Activated CD4-positive, alpha-beta T cell treated with anti-CD3 and anti-CD28 coated beads for 36 hours (primary cell): ENCODE data around the gene MRPL33. TPM values are rescaled to one million over a fixed set of nuclear protein-coding genes. Genes with fewer than 3 reads are reported as not detected.

Experiments
- ATAC-seq: fragments of 200-7000 bp; cut with Tn5 transposase; one replicate; pipeline ENCODE4 v1.10.0; 2021; ENCODE audit warnings: mild to moderate bottlenecking, moderate library complexity
- CTCF ChIA-PET: fragments of 350-600 bp; sonication (Branson Sonifier 250); formaldehyde crosslinking; loops from one replicate; lab custom pipeline; 2021; ENCODE audit warnings: antibody characterized with exemption; lab: Charles Lee
- POLR2A ChIA-PET: fragments of 350-600 bp; sonication (Branson Sonifier 250); formaldehyde crosslinking; loops from one replicate; lab custom pipeline; 2021; ENCODE audit warnings: antibody characterized with exemption, inconsistent platforms; lab: Charles Lee
- DNase-seq: peaks from one replicate; pipeline ENCODE4 v3.0.0-alpha.2; 2020
- H3K27ac Mint-ChIP-seq: one replicate; pipeline ENCODE4 v1.8.0; 2021; ENCODE audit warnings: mixed read lengths
- H3K27me3 Mint-ChIP-seq: one replicate; pipeline ENCODE4 v1.8.0; 2021; ENCODE audit warnings: mixed read lengths
- H3K36me3 Mint-ChIP-seq: one replicate; pipeline ENCODE4 v1.8.0; 2021; ENCODE audit warnings: low read depth, mixed read lengths
- H3K4me1 Mint-ChIP-seq: one replicate; pipeline ENCODE4 v1.8.0; 2021; ENCODE audit warnings: mixed read lengths
- H3K4me3 Mint-ChIP-seq: one replicate; pipeline ENCODE4 v1.8.0; 2021; ENCODE audit warnings: mild to moderate bottlenecking, moderate library complexity, mixed read lengths
- H3K9me3 Mint-ChIP-seq: one replicate; pipeline ENCODE4 v1.8.0; 2021; ENCODE audit warnings: low read depth, mixed read lengths
- intact Hi-C, 2 experiments: fragments of 100-400 bp; cut with DNase I in 1 of 2; cut with micrococcal nuclease in 1 of 2; formaldehyde crosslinking; loops; one replicate each; pipeline versions ENCODE4 v1.14.2 to v1.15.1; 2022 to 2024; cut with DNase I, micrococcal nuclease
- total RNA-seq, 2 experiments: library from RNA; stranded (reverse); gene quantifications; one replicate each; pipeline ENCODE4 v1.2.3, GENCODE V29; 2021

MRPL33 gene
- total RNA-seq, 2 experiments from 2014 or later: 44.7 to 68.0 TPM

DNA sequence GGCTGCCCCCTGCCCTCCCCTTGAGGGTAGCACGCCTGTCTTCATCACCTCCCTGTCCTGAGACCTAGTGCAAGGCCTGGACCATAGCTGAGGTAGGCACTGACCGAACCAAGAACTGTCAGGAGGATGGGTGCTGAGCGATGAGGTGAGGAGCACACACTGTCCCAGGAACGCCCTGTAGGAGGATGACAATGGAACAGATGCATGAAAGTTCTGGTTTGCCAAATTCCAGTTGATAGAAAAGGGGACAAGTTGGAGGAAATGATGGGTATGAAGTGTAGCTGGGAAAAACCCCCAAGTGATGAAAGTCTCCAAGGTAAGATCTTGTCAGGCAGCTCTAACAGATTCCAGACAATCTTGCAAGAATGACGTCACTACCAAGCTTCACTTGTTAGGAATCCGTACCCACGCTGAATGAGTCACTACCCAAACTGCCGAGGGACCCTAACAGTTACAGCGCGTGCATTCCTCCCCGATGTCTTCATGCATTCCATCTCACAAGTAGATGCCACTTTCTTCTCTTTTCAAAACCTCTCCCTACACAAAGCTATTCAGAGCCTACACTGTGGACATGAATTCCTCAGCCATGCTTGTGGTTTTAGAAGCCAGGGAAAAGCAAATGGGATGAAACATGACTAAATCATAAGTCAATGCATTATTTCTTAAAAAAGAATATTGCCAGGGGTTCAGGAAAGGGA is 27.6 kb downstream of the MRPL33 start:
- CTCF ChIA-PET: interaction anchor here (0.8 kb wide), 1 partner anchor 26 kb away, joined by 3 read pairs; no protein-coding TSS in a partner anchor
- Mint-ChIP-seq H3K36me3 (no peaks in the 10 kb centered on the region), H3K27me3 (no peaks in the 10 kb centered on the region), H3K4me3 (no peak overlapping the region), H3K4me1 (no peaks in the 10 kb centered on the region), H3K27ac (no peak overlapping the region), H3K9me3 (no peaks in the 10 kb centered on the region)
- ATAC-seq: no peak
- DNase-seq: no peak
- POLR2A ChIA-PET: no interaction called here
- intact Hi-C loops: no loop called here

GRCh38 chr2:27799646-27800010 is 28.1 kb downstream of the MRPL33 start:
- ATAC-seq: no peak
- no peak overlapping the region for H3K27ac Mint-ChIP-seq
- no peak for DNase-seq
- H3K4me1 Mint-ChIP-seq: no peaks in the 10 kb centered on the region
- no peaks in the 10 kb centered on the region for H3K9me3 Mint-ChIP-seq
- H3K36me3 Mint-ChIP-seq: no peaks in the 10 kb centered on the region
- H3K27me3 Mint-ChIP-seq: no peaks in the 10 kb centered on the region
- POLR2A ChIA-PET: no interaction called here
- CTCF ChIA-PET: interaction anchor here (0.8 kb wide), 1 partner anchor 27 kb away, joined by 3 read pairs; no protein-coding TSS in a partner anchor
- intact Hi-C loops: no loop called here
- H3K4me3 Mint-ChIP-seq: no peak overlapping the region

- CTCF ChIA-PET: no interaction called here
- POLR2A ChIA-PET: no interaction called here
- intact Hi-C loops: no loop called here
- no peaks in the 10 kb centered on the region for H3K9me3 Mint-ChIP-seq
- H3K36me3 Mint-ChIP-seq: peaks cover 2% of the 10 kb centered on the region
- H3K27me3 Mint-ChIP-seq: no peaks in the 10 kb centered on the region
- ATAC-seq (no peak), DNase-seq (no peak)
- no peaks in the 10 kb centered on the region for H3K4me1 Mint-ChIP-seq
- no peak overlapping the region for H3K27ac Mint-ChIP-seq
- H3K4me3 Mint-ChIP-seq: no peak overlapping the region
Observed at GRCh38 chr2:27800856-27801255, 29.3 kb downstream of the MRPL33 start.

DNA sequence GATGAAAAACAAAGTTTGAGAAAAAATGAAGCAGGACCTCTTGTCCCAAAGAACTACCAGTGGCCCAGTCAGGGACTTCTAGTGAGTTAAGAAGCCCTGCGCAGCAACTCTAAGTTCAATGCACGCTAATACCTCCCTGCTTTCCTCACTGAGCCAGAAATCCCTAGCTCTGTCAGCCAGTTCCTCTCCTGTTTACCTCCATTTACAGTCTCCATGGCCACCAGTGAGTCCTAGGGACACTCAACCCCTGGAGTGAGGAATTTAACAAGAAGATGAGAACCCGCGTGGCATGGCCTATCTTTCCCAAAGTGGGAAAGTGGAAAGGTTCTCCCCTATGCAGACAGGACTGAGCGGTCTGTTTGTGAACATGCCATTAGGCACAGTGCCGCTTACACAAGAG is 31.0 kb downstream of the MRPL33 start:
- ChIA-PET CTCF (no interaction called here), POLR2A (no interaction called here)
- H3K4me3 Mint-ChIP-seq: no peak overlapping the region
- intact Hi-C loops: no loop called here
- peaks cover 2% of the 10 kb centered on the region for H3K36me3 Mint-ChIP-seq
- H3K27ac Mint-ChIP-seq: no peak overlapping the region
- no peaks in the 10 kb centered on the region for H3K27me3 Mint-ChIP-seq
- ATAC-seq (no peak), DNase-seq (no peak)
- no peaks in the 10 kb centered on the region for H3K9me3 Mint-ChIP-seq
- peaks cover under 1% of the 10 kb centered on the region for H3K4me1 Mint-ChIP-seq

- Mint-ChIP-seq H3K4me1 (peaks cover 6% of the 10 kb centered on the region), H3K27ac (no peak overlapping the region), H3K36me3 (peaks cover 2% of the 10 kb centered on the region), H3K9me3 (no peaks in the 10 kb centered on the region), H3K27me3 (no peaks in the 10 kb centered on the region), H3K4me3 (no peak overlapping the region)
- ATAC-seq (no peak), DNase-seq (no peak)
- intact Hi-C loops: no loop called here
- CTCF ChIA-PET: no interaction called here
- POLR2A ChIA-PET: no interaction called here
Observed at GRCh38 chr2:27803046-27803445, 31.5 kb downstream of the MRPL33 start.

DNA sequence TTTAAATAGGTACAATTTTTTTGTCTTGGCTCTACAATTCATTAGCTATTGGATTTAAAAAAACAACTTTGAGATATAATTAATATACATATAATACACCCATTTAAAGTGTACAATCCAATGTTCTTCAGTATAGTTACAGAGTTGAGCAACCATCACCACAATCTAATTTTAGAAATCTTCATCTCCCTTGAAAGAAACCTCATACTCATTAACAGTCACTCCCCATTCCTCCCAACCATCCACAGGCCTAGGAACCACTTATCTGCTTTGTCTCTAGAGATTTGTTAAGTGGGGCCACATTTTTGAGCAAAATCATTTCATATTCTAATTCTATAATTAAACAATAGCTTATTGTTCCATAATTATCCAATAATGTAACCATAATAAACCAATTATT is 32.6 kb downstream of the MRPL33 start:
- intact Hi-C loops: no loop called here
- H3K4me3 Mint-ChIP-seq: no peak overlapping the region
- no peak for DNase-seq

DNA sequence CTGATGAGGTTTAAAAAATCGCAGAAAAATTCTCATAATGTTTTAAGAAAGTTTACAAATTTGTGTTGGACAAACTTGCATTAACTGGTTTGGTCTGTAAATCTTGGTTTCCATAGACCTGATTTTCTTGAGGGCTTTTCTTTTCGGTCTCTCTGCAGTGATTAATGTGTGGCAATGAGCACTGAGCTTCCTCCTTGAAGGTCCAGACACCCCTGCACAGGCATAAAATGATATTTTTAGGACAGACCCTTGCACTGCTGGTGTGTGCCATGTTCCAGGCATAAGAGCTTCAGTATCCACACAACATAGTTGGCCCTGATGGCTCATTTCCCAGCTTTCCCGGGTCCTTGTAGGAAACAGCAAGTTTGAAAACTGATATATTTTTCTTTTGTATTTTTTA is 33.7 kb downstream of the MRPL33 start:
- ChIA-PET CTCF (no interaction called here), POLR2A (no interaction called here)
- no peak for DNase-seq
- ATAC-seq: no peak
- H3K9me3 Mint-ChIP-seq: no peaks in the 10 kb centered on the region
- peaks cover 6% of the 10 kb centered on the region for H3K4me1 Mint-ChIP-seq
- intact Hi-C loops: no loop called here
- peaks cover 2% of the 10 kb centered on the region for H3K36me3 Mint-ChIP-seq
- no peaks in the 10 kb centered on the region for H3K27me3 Mint-ChIP-seq
- H3K4me3 Mint-ChIP-seq: no peak overlapping the region
- no peak overlapping the region for H3K27ac Mint-ChIP-seq

More for the DNA sequence above, 32.6 kb downstream of the MRPL33 start:
- ATAC-seq: no peak
- Mint-ChIP-seq H3K9me3 (no peaks in the 10 kb centered on the region), H3K36me3 (peaks cover 2% of the 10 kb centered on the region), H3K27me3 (no peaks in the 10 kb centered on the region), H3K4me1 (peaks cover 6% of the 10 kb centered on the region), H3K27ac (no peak overlapping the region)
- ChIA-PET CTCF (no interaction called here), POLR2A (no interaction called here)

DNA sequence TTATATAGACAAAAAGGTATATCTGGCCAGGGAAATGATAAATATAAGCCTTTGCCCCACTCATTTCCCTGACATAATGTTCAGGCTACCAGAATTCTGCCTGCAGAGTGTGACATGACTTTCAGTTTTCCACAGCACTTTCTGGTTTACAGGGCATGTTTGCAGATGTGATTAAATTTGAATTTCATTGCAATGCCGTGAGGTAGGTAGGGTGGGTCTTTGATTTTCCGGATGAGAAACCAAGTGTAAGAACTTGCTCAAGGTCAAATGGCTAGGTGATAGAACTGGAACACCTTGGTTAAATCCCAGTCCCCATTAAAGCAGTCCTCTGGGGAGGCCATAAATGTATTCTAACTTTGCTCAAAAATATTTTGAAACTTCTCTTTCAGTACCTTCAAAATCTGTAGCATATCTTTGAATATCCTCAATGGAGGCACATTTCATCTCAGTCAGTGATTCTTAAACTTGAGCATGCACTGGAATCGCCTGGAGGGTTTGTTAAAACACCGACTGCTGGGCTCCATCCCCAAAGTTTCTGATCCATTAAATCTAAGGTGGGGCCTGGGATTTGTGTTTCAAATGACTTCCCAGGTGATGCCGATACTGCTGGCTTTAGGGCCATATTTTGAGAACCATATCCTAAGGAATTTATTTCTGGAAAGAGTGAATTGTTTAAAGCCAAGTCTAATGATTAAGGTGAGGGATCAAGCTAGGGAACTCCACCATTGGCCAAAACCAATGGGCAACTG is 35.0 kb downstream of the MRPL33 start:
- peaks cover 2% of the 10 kb centered on the region for H3K36me3 Mint-ChIP-seq
- no peaks in the 10 kb centered on the region for H3K9me3 Mint-ChIP-seq
- ATAC-seq (no peak), DNase-seq (no peak)
- intact Hi-C loops: no loop called here
- no peak overlapping the region for H3K4me3 Mint-ChIP-seq
- ChIA-PET POLR2A (no interaction called here), CTCF (interaction anchor here (0.6 to 1.7 kb wide), 2 partner anchors 68 to 257 kb away, joined by 3 read pairs; no protein-coding TSS in a partner anchor)
- H3K4me1 Mint-ChIP-seq: peaks cover 8% of the 10 kb centered on the region
- H3K27ac Mint-ChIP-seq: no peak overlapping the region
- no peaks in the 10 kb centered on the region for H3K27me3 Mint-ChIP-seq

- POLR2A ChIA-PET: no interaction called here
- no peak for ATAC-seq
Observed at GRCh38 chr2:27807476-27807875, 36.0 kb downstream of the MRPL33 start.

DNA sequence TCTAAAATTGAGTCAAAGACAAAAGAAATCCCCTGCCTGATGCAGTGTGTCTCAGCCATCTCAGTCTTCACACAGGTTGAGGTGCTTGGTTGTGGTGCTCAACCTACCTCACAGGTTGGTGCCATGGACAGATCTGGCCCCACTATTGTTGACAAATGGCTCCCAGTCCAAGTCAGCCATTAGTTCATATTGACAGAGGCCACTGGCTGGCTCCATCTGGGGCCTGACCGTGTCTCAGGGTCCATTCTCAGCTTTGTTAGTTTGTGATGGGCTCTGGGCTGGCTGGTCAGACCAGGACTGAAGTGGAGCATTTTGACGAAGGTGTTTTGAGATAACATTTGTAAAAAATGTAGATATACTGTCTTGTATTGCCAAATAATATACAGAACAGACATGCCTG is 36.9 kb downstream of the MRPL33 start:
- H3K4me3 Mint-ChIP-seq: no peak overlapping the region
- ChIA-PET POLR2A (no interaction called here), CTCF (interaction anchor here (0.6 kb wide), 1 partner anchor 15 kb away, joined by 3 read pairs; no protein-coding TSS in a partner anchor)
- no peak overlapping the region for H3K27ac Mint-ChIP-seq
- intact Hi-C loops: no loop called here
- H3K27me3 Mint-ChIP-seq: no peaks in the 10 kb centered on the region
- ATAC-seq (no peak), DNase-seq (no peak)
- no peaks in the 10 kb centered on the region for H3K9me3 Mint-ChIP-seq
- H3K4me1 Mint-ChIP-seq: peaks cover 8% of the 10 kb centered on the region
- peaks cover 2% of the 10 kb centered on the region for H3K36me3 Mint-ChIP-seq

More at GRCh38 chr2:27807476-27807875, 36.0 kb downstream of the MRPL33 start:
- peaks cover 8% of the 10 kb centered on the region for H3K4me1 Mint-ChIP-seq
- H3K9me3 Mint-ChIP-seq: no peaks in the 10 kb centered on the region
- CTCF ChIA-PET: interaction anchor here (0.6 to 1.7 kb wide), 4 partner anchors 67 to 256 kb away, joined by 3 to 4 read pairs (median 3); no protein-coding TSS in a partner anchor
- DNase-seq: peak; percentile 42
- intact Hi-C loops: no loop called here
- H3K36me3 Mint-ChIP-seq: peaks cover 2% of the 10 kb centered on the region
- no peak overlapping the region for H3K27ac Mint-ChIP-seq
- H3K27me3 Mint-ChIP-seq: no peaks in the 10 kb centered on the region
- H3K4me3 Mint-ChIP-seq: no peak overlapping the region

DNA sequence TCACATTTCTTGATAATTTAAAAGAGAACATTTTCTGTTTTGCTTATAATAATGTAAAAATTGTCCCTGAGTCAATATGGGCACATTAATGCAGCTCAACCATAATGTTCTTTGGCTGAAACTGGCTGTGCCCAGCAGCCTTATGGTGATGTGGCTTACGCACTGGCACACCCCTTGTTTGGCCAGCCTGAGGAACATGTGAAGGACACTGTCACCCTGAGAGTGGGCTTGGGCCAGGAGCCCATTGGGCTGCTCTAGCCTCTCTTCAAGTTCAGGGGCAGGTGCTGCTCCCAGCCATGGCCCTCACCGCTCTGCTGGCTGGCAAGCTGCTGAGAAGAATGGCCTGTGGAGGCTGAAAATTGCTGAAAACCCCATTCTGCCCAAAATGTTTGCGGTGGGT is 37.5 kb downstream of the MRPL33 start:
- peaks cover 8% of the 10 kb centered on the region for H3K4me1 Mint-ChIP-seq
- no peak for ATAC-seq
- H3K27me3 Mint-ChIP-seq: no peaks in the 10 kb centered on the region
- no peak for DNase-seq
- ChIA-PET CTCF (interaction anchor here (0.6 to 1.4 kb wide), 4 partner anchors 11 to 105 kb away, joined by 3 to 4 read pairs (median 4); no protein-coding TSS in a partner anchor), POLR2A (no interaction called here)
- H3K9me3 Mint-ChIP-seq: no peaks in the 10 kb centered on the region
- peaks cover 2% of the 10 kb centered on the region for H3K36me3 Mint-ChIP-seq
- H3K4me3 Mint-ChIP-seq: no peak overlapping the region
- intact Hi-C loops: no loop called here
- no peak overlapping the region for H3K27ac Mint-ChIP-seq
